WI38 (cell line): Measurements from ENCODE around the gene SPATA7.

Experiments
- H3K4me3 ChIP-seq: 2 replicates; pipeline ENCODE4 v1.5.1; 2011; ENCODE audit warnings: low read depth, mild to moderate bottlenecking, control low read depth, low read length
- TF ChIP-seq, protein P1 (sequence below): IDR thresholded peaks from 2 replicates; pipeline ENCODE4 v1.5.1; 2012; ENCODE audit warnings: low read depth, mild to moderate bottlenecking, control low read depth, low read length

The SPATA7 gene

DNA sequence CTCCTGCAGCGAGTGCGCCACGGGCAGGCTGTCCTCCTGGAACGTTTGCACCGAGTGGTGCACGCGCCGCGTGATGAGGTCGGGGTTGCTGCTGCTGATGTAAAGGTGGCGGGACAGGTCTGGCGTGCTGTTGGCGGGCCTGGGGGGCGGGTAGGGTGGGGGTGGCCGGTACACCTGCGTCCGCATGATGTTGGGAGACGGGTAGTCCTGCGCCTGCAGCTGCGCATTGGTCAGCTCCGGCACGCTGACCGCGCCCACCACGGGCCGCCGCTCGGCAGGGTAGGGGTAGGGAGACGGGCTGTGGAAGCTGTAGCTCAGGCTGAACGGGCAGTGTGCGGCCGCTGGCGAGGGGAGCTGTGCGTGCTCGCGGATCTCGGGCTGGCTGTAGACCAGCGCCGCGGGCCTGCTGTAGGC, 94.1 kb downstream of the SPATA7 start:
- TF ChIP-seq, protein P1, sequence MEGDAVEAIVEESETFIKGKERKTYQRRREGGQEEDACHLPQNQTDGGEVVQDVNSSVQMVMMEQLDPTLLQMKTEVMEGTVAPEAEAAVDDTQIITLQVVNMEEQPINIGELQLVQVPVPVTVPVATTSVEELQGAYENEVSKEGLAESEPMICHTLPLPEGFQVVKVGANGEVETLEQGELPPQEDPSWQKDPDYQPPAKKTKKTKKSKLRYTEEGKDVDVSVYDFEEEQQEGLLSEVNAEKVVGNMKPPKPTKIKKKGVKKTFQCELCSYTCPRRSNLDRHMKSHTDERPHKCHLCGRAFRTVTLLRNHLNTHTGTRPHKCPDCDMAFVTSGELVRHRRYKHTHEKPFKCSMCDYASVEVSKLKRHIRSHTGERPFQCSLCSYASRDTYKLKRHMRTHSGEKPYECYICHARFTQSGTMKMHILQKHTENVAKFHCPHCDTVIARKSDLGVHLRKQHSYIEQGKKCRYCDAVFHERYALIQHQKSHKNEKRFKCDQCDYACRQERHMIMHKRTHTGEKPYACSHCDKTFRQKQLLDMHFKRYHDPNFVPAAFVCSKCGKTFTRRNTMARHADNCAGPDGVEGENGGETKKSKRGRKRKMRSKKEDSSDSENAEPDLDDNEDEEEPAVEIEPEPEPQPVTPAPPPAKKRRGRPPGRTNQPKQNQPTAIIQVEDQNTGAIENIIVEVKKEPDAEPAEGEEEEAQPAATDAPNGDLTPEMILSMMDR = no peak
- H3K4me3 ChIP-seq = no peak overlapping the region

- H3K4me3 ChIP-seq = no peak overlapping the region
- TF ChIP-seq, protein P1 = no peak
Measured at GRCh38 chr14:88481059-88481458, 95.6 kb downstream of the SPATA7 start.

DNA sequence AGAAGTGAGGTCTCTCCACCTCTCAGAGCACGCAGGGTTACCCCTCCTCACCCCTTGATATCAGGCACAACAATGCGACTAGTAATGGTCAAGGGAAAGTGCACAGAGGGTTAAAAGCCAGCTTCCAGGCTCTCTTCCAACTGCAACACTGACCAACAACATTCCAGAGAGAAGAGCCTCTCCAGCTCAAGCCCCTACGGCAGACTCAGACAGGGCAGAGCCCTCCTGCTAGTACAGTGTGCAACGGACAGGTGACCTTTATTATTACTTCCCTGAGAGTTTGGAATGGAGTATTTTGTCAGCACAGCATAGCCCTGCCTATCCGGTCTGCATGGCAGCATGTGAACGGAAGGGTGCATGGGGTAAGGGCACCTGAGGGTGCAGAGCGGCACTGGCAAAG, 96.3 kb downstream of the SPATA7 start:
- H3K4me3 ChIP-seq = no peak overlapping the region
- TF ChIP-seq, protein P1 = no peak

GRCh38 chr14:88482524-88482923, 97.1 kb downstream of the SPATA7 start:
- TF ChIP-seq, protein P1 = no peak
- no peak overlapping the region for H3K4me3 ChIP-seq
